Measurements from ENCODE around the gene KMT2C. TPM values are rescaled to one million over a fixed set of nuclear protein-coding genes. Genes with fewer than 3 reads are reported as not detected.

KMT2C gene
- total RNA-seq, 1 donor from 2014 or later, result 52.0 TPM

GRCh38 chr7:152369518-152369917, 66.3 kb downstream of the KMT2C start:
- Mint-ChIP-seq H3K36me3 (ENCODE audit: low read depth) (no peaks in the 10 kb centered on the region), H3K9me3 (ENCODE audit: low read depth) (peaks cover 3% of the 10 kb centered on the region), H3K27me3 (ENCODE audit: low read depth) (no peaks in the 10 kb centered on the region), H3K4me3 (ENCODE audit: unreplicated experiment) (no peak overlapping the region), H3K4me1 (ENCODE audit: low read depth) (peaks cover 51% of the 10 kb centered on the region), H3K27ac (ENCODE audit: unreplicated experiment) (peak overlapping the region; percentile 61)
- TF ChIP-seq CTCF (IDR thresholded peaks at IDR 0.05), result no peak
- no peak for DNase-seq (ENCODE audit: low spot score)

- Mint-ChIP-seq H3K36me3 (ENCODE audit: low read depth) (no peaks in the 10 kb centered on the region), H3K27me3 (ENCODE audit: low read depth) (no peaks in the 10 kb centered on the region), H3K4me1 (ENCODE audit: low read depth) (peaks cover 60% of the 10 kb centered on the region), H3K9me3 (ENCODE audit: low read depth) (peaks cover 3% of the 10 kb centered on the region), H3K4me3 (ENCODE audit: unreplicated experiment) (no peak overlapping the region), H3K27ac (ENCODE audit: unreplicated experiment) (no peak overlapping the region)
- TF ChIP-seq CTCF (IDR thresholded peaks at IDR 0.05), result no peak
- no peak for DNase-seq (ENCODE audit: low spot score)
These were observed 68.6 kb downstream of the KMT2C start for GRCh38 chr7:152367170-152367569.

GRCh38 chr7:152366662-152367061, 69.1 kb downstream of the KMT2C start:
- Mint-ChIP-seq H3K27ac (ENCODE audit: unreplicated experiment) (no peak overlapping the region), H3K4me1 (ENCODE audit: low read depth) (peaks cover 64% of the 10 kb centered on the region), H3K4me3 (ENCODE audit: unreplicated experiment) (no peak overlapping the region), H3K36me3 (ENCODE audit: low read depth) (no peaks in the 10 kb centered on the region), H3K27me3 (ENCODE audit: low read depth) (no peaks in the 10 kb centered on the region), H3K9me3 (ENCODE audit: low read depth) (peaks cover 3% of the 10 kb centered on the region)
- no peak for TF ChIP-seq CTCF (IDR thresholded peaks at IDR 0.05)
- DNase-seq (ENCODE audit: low spot score), result peak; percentile 90

GRCh38 chr7:152365982-152366603, 69.7 kb downstream of the KMT2C start:
- no peak for DNase-seq (ENCODE audit: low spot score)
- H3K36me3 Mint-ChIP-seq (ENCODE audit: low read depth), result no peaks in the 10 kb centered on the region
- peaks cover 62% of the 10 kb centered on the region for H3K4me1 Mint-ChIP-seq (ENCODE audit: low read depth)
- peaks cover 3% of the 10 kb centered on the region for H3K9me3 Mint-ChIP-seq (ENCODE audit: low read depth)
- H3K4me3 Mint-ChIP-seq (ENCODE audit: unreplicated experiment), result no peak overlapping the region
- TF ChIP-seq CTCF (IDR thresholded peaks at IDR 0.05), result no peak
- no peaks in the 10 kb centered on the region for H3K27me3 Mint-ChIP-seq (ENCODE audit: low read depth)
- no peak overlapping the region for H3K27ac Mint-ChIP-seq (ENCODE audit: unreplicated experiment)

GRCh38 chr7:152363798-152364197, 72.0 kb downstream of the KMT2C start:
- peaks cover 3% of the 10 kb centered on the region for H3K9me3 Mint-ChIP-seq (ENCODE audit: low read depth)
- peaks cover 50% of the 10 kb centered on the region for H3K4me1 Mint-ChIP-seq (ENCODE audit: low read depth)
- no peak for TF ChIP-seq CTCF (IDR thresholded peaks at IDR 0.05)
- H3K27me3 Mint-ChIP-seq (ENCODE audit: low read depth), result no peaks in the 10 kb centered on the region
- H3K4me3 Mint-ChIP-seq (ENCODE audit: unreplicated experiment), result no peak overlapping the region
- no peaks in the 10 kb centered on the region for H3K36me3 Mint-ChIP-seq (ENCODE audit: low read depth)
- no peak for DNase-seq (ENCODE audit: low spot score)
- no peak overlapping the region for H3K27ac Mint-ChIP-seq (ENCODE audit: unreplicated experiment)

Data from chondrocyte (in vitro differentiated cells).